ENCODE measurements around the gene NCKAP5.

NCKAP5 gene

GRCh38 chr2:132662732-132663131, 905.5 kb downstream of the NCKAP5 start:
- H3K4me3 ChIP-seq (ENCODE audit: control insufficient read depth, low read depth, low read length), result no peak overlapping the region
- TF ChIP-seq CTCF (IDR thresholded peaks at IDR 0.05; ENCODE audit: control insufficient read depth, insufficient read depth, low read depth, low read length, missing control alignments), result no peak
- no peak for DNase-seq (ENCODE audit: low read depth)

- DNase-seq (ENCODE audit: low read depth), result no peak
- no peak overlapping the region for H3K4me3 ChIP-seq (ENCODE audit: control insufficient read depth, low read depth, low read length)
- no peak for TF ChIP-seq CTCF (IDR thresholded peaks at IDR 0.05; ENCODE audit: control insufficient read depth, insufficient read depth, low read depth, low read length, missing control alignments)
Measured at GRCh38 chr2:132659331-132659730, 908.9 kb downstream of the NCKAP5 start.

GRCh38 chr2:132656266-132656975, 911.8 kb downstream of the NCKAP5 start:
- DNase-seq (ENCODE audit: low read depth), result no peak
- no peak for TF ChIP-seq CTCF (IDR thresholded peaks at IDR 0.05; ENCODE audit: control insufficient read depth, insufficient read depth, low read depth, low read length, missing control alignments)
- no peak overlapping the region for H3K4me3 ChIP-seq (ENCODE audit: control insufficient read depth, low read depth, low read length)

- no peak for TF ChIP-seq CTCF (IDR thresholded peaks at IDR 0.05; ENCODE audit: control insufficient read depth, insufficient read depth, low read depth, low read length, missing control alignments)
- no peak overlapping the region for H3K4me3 ChIP-seq (ENCODE audit: control insufficient read depth, low read depth, low read length)
- no peak for DNase-seq (ENCODE audit: low read depth)
Measured at GRCh38 chr2:132654968-132655367, 913.3 kb downstream of the NCKAP5 start.

GRCh38 chr2:132654335-132654734, 913.9 kb downstream of the NCKAP5 start:
- H3K4me3 ChIP-seq (ENCODE audit: control insufficient read depth, low read depth, low read length), result no peak overlapping the region
- no peak for TF ChIP-seq CTCF (IDR thresholded peaks at IDR 0.05; ENCODE audit: control insufficient read depth, insufficient read depth, low read depth, low read length, missing control alignments)
- no peak for DNase-seq (ENCODE audit: low read depth)

GRCh38 chr2:132652474-132652873, 915.8 kb downstream of the NCKAP5 start:
- TF ChIP-seq CTCF (IDR thresholded peaks at IDR 0.05; ENCODE audit: control insufficient read depth, insufficient read depth, low read depth, low read length, missing control alignments), result no peak

More at GRCh38 chr2:132652474-132652873, 915.8 kb downstream of the NCKAP5 start:
- no peak overlapping the region for H3K4me3 ChIP-seq (ENCODE audit: control insufficient read depth, low read depth, low read length)
- no peak for DNase-seq (ENCODE audit: low read depth)
